H9 (cell line): ENCODE measurements around the gene ODF2. TPM values are rescaled to one million over a fixed set of nuclear protein-coding genes. Genes with fewer than 3 reads are reported as not detected.

Experiments
- DNase-seq: peaks from one replicate; pipeline ENCODE4 v3.0.0-alpha.2; 2017
- H2AFZ ChIP-seq: one replicate; pipeline ENCODE4 v1.6.1; 2013; ENCODE audit warnings: mild to moderate bottlenecking, low read length, control low read depth, moderate library complexity
- H2AK5ac ChIP-seq: 2 replicates; pipeline ENCODE4 v1.6.1; 2013; ENCODE audit warnings: low read length, control low read depth, mixed read lengths; ENCODE audit not compliant: insufficient read length
- H2BK120ac ChIP-seq: one replicate; pipeline ENCODE4 v1.6.1; 2013; ENCODE audit warnings: low read depth, mild to moderate bottlenecking, low read length, control low read depth, inconsistent platforms; ENCODE audit not compliant: poor library complexity, severe bottlenecking
- H2BK12ac ChIP-seq: 2 replicates; pipeline ENCODE4 v1.6.1; 2013; ENCODE audit warnings: low read length, control low read depth, mixed read lengths, low read depth; ENCODE audit not compliant: insufficient read length
- H2BK15ac ChIP-seq: 2 replicates; pipeline ENCODE4 v1.6.1; 2013; ENCODE audit warnings: low read depth, low read length, control low read depth
- H2BK20ac ChIP-seq: one replicate; pipeline ENCODE4 v1.6.1; 2013; ENCODE audit warnings: low read depth, mild to moderate bottlenecking, low read length, control low read depth, inconsistent platforms; ENCODE audit not compliant: poor library complexity, severe bottlenecking
- H2BK5ac ChIP-seq: 2 replicates; pipeline ENCODE4 v1.6.1; 2013; ENCODE audit warnings: low read length, control low read depth, mixed read lengths; ENCODE audit not compliant: insufficient read length
- H3K14ac ChIP-seq: 2 replicates; pipeline ENCODE4 v1.6.1; 2013; ENCODE audit warnings: low read length, control low read depth; ENCODE audit not compliant: insufficient read depth
- H3K18ac ChIP-seq: 2 replicates; pipeline ENCODE4 v1.6.1; 2013; ENCODE audit warnings: low read depth, mild to moderate bottlenecking, mixed read lengths, low read length, control low read depth; ENCODE audit not compliant: insufficient read length
- H3K23ac ChIP-seq: 2 replicates; pipeline ENCODE4 v1.6.1; 2013; ENCODE audit warnings: low read length, control low read depth, mixed read lengths, low read depth; ENCODE audit not compliant: insufficient read length
- H3K23me2 ChIP-seq: 2 replicates; pipeline ENCODE4 v1.6.1; 2013; ENCODE audit warnings: low read depth, mild to moderate bottlenecking, mixed read lengths, low read length, control low read depth; ENCODE audit not compliant: insufficient read length, poor library complexity, severe bottlenecking
- H3K27ac ChIP-seq: 2 replicates; pipeline ENCODE4 v1.5.1; 2013; ENCODE audit warnings: low read length, control low read depth, mixed read lengths, low read depth; ENCODE audit not compliant: insufficient read length
- H3K27me3 ChIP-seq: 2 replicates; pipeline ENCODE4 v1.6.1; 2013; ENCODE audit warnings: low read length, control low read depth, inconsistent platforms; ENCODE audit not compliant: insufficient read depth
- H3K4ac ChIP-seq: 2 replicates; pipeline ENCODE4 v1.6.1; 2013; ENCODE audit warnings: low read depth, mild to moderate bottlenecking, control low read depth, inconsistent platforms, low read length, moderate library complexity
- H3K4me1 ChIP-seq: 2 replicates; pipeline ENCODE4 v1.6.1; 2013; ENCODE audit warnings: low read length, control low read depth, inconsistent platforms; ENCODE audit not compliant: insufficient read depth
- H3K4me2 ChIP-seq: 2 replicates; pipeline ENCODE4 v1.6.1; 2013; ENCODE audit warnings: low read length, control low read depth, mixed read lengths; ENCODE audit not compliant: insufficient read length, insufficient read depth
- H3K56ac ChIP-seq: 2 replicates; pipeline ENCODE4 v1.6.1; 2013; ENCODE audit warnings: low read depth, mild to moderate bottlenecking, mixed read lengths, low read length, control low read depth; ENCODE audit not compliant: insufficient read length
- H3K79me1 ChIP-seq: 2 replicates; pipeline ENCODE4 v1.6.1; 2013; ENCODE audit warnings: low read depth, mild to moderate bottlenecking, moderate library complexity, low read length, control low read depth, inconsistent platforms; ENCODE audit not compliant: insufficient read depth, poor library complexity, severe bottlenecking
- H3K79me2 ChIP-seq: 2 replicates; pipeline ENCODE4 v1.6.1; 2013; ENCODE audit warnings: low read length, control low read depth, inconsistent platforms; ENCODE audit not compliant: insufficient read depth
- H3K9ac ChIP-seq: 2 replicates; pipeline ENCODE4 v1.6.1; 2013; ENCODE audit warnings: low read length, control low read depth, mixed read lengths; ENCODE audit not compliant: insufficient read length; ENCODE audit errors: extremely low read depth
- H3K9me3 ChIP-seq: one replicate; pipeline ENCODE4 v1.6.1; 2013; ENCODE audit warnings: low read depth, low read length, inconsistent platforms; ENCODE audit not compliant: control insufficient read depth
- H3T11ph ChIP-seq: one replicate; pipeline ENCODE4 v1.6.1; 2013; ENCODE audit warnings: mild to moderate bottlenecking, low read length, control low read depth, inconsistent platforms
- H4K20me1 ChIP-seq: one replicate; pipeline ENCODE4 v1.6.1; 2013; ENCODE audit not compliant: control insufficient read depth, insufficient read length, insufficient read depth
- H4K5ac ChIP-seq: 2 replicates; pipeline ENCODE4 v1.6.1; 2013; ENCODE audit warnings: low read depth, mild to moderate bottlenecking, mixed read lengths, low read length, control low read depth; ENCODE audit not compliant: insufficient read length
- H4K8ac ChIP-seq: replicated peaks from 2 replicates; pipeline ENCODE4 v1.6.1; 2013; ENCODE audit warnings: low read length, control low read depth, mixed read lengths, low read depth; ENCODE audit not compliant: insufficient read length
- H4K91ac ChIP-seq: 2 replicates; pipeline ENCODE4 v1.6.1; 2013; ENCODE audit warnings: low read depth, mild to moderate bottlenecking, moderate library complexity, mixed read lengths, low read length, control low read depth; ENCODE audit not compliant: insufficient read length
- H3K27ac Mint-ChIP-seq, 3 experiments: 2 replicates in 2 of 3; 3 replicates in 1 of 3; pipeline ENCODE4 v1.8.0; 2020 to 2021; ENCODE audit warnings: mixed read lengths in 3 of 3, mild to moderate bottlenecking in 1 of 3, moderate library complexity in 1 of 3
- H3K27me3 Mint-ChIP-seq: 2 replicates; pipeline ENCODE4 v1.8.0; 2021; ENCODE audit warnings: low read depth, mild to moderate bottlenecking, moderate library complexity, mixed read lengths
- H3K36me3 Mint-ChIP-seq, 3 experiments: 2 replicates in 2 of 3; 3 replicates in 1 of 3; pipeline ENCODE4 v1.8.0; 2020 to 2021; ENCODE audit warnings: low read depth in 3 of 3, mixed read lengths in 3 of 3; ENCODE audit not compliant: insufficient read depth in 1 of 3
- H3K4me1 Mint-ChIP-seq, 2 experiments: 2 replicates each; pipeline ENCODE4 v1.8.0; 2020; ENCODE audit warnings: mixed read lengths in 2 of 2
- H3K4me3 Mint-ChIP-seq, 2 experiments: 2 replicates in 1 of 2; 3 replicates in 1 of 2; pipeline ENCODE4 v1.8.0; 2020 to 2021; ENCODE audit warnings: mild to moderate bottlenecking in 2 of 2, mixed read lengths in 2 of 2, moderate library complexity in 1 of 2
- H3K9me3 Mint-ChIP-seq, 2 experiments: 2 replicates in 1 of 2; 3 replicates in 1 of 2; pipeline ENCODE4 v1.8.0; 2020; ENCODE audit warnings: mild to moderate bottlenecking in 2 of 2, mixed read lengths in 2 of 2, moderate library complexity in 1 of 2
- WGBS: extraction: QIAGEN DNeasy Blood & Tissue Kit; methylation state at CpG from one replicate; pipeline ENCODE4 v1.1.7; 2013; ENCODE audit warnings: missing lambda C conversion rate, low lambda C conversion rate, mixed read lengths; ENCODE audit not compliant: insufficient read length; ENCODE audit errors: extremely low coverage; 5-methylcytosine and 5-hydroxymethylcytosine counted together
- total RNA-seq: library from RNA; stranded (reverse); gene quantifications from 2 replicates; pipeline ENCODE4 v1.2.1, GENCODE V29; 2021
- TF ChIP-seq, protein P1 (sequence below): fragments of 200-600 bp; sonication (generic); conservative IDR thresholded peaks from 3 replicates; pipeline ENCODE4 v1.8.0; 2021; ENCODE audit warnings: antibody characterized with exemption, mild to moderate bottlenecking

The ODF2 gene
- total RNA-seq, 1 experiment from 2014 or later, result 16.7 TPM

DNA sequence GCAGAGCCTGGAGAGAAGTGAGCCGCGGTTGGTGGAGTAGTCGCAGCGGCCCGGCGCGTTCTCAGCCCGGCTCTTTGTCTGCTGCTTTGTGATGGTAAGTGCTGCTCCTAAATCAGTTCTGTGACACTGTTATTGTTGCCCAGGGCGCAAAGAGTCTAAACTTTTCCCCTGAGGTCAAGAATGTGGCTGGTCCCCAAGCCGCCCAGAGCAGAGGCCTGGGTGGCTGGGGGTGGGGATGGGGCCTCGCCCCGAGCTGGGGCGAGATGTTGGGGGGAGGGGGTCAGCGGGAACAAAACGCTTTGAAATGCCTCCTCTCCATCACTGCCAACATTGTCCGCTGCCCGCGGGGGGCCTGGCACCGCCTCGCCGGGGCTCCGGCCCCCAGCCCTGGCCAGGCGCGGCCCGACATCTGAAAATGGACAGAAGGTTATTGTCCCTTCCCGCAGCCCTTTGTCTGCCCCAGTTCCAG lies 46.8 kb upstream of the ODF2 start:
- no peaks in the 10 kb centered on the region for H3K23me2 ChIP-seq
- H2AK5ac ChIP-seq, result no peak overlapping the region
- no peaks in the 10 kb centered on the region for H3K9me3 ChIP-seq
- DNase-seq, result no peak
- no peak overlapping the region for H3T11ph ChIP-seq
- Mint-ChIP-seq H3K36me3 (no peaks in the 10 kb centered on the region; a peak in 1 of 7 replicates), H3K27me3 (peaks cover 98% of the 10 kb centered on the region), H3K4me3 (peak overlapping the region; percentile 23 to 34; a peak in 2 of 5 replicates), H3K9me3 (peaks cover 0 to 6% of the 10 kb centered on the region in 2 experiments; a peak in 3 of 5 replicates), H3K4me1 (peaks cover 35 to 38% of the 10 kb centered on the region in 2 experiments), H3K27ac (0 out of 7 replicates have a peak overlapping the region, but pooled peaks of 1 of the 3 experiments have one; percentile 55)
- peak overlapping the region; percentile 31 for H3K4me2 ChIP-seq
- no peak overlapping the region for H2BK12ac ChIP-seq
- H4K91ac ChIP-seq, result no peak overlapping the region
- no peaks in the 10 kb centered on the region for H4K20me1 ChIP-seq
- no peak overlapping the region for H3K9ac ChIP-seq
- H2AFZ ChIP-seq, result no peak overlapping the region
- no peak overlapping the region for H3K4ac ChIP-seq
- no peak overlapping the region for H4K8ac ChIP-seq
- no peak overlapping the region for H4K5ac ChIP-seq
- no peak overlapping the region for H3K56ac ChIP-seq
- H3K27me3 ChIP-seq, result peaks cover 58% of the 10 kb centered on the region; the same call in 1 of the 2 replicates
- H2BK20ac ChIP-seq, result no peak overlapping the region
- TF ChIP-seq, protein P1, sequence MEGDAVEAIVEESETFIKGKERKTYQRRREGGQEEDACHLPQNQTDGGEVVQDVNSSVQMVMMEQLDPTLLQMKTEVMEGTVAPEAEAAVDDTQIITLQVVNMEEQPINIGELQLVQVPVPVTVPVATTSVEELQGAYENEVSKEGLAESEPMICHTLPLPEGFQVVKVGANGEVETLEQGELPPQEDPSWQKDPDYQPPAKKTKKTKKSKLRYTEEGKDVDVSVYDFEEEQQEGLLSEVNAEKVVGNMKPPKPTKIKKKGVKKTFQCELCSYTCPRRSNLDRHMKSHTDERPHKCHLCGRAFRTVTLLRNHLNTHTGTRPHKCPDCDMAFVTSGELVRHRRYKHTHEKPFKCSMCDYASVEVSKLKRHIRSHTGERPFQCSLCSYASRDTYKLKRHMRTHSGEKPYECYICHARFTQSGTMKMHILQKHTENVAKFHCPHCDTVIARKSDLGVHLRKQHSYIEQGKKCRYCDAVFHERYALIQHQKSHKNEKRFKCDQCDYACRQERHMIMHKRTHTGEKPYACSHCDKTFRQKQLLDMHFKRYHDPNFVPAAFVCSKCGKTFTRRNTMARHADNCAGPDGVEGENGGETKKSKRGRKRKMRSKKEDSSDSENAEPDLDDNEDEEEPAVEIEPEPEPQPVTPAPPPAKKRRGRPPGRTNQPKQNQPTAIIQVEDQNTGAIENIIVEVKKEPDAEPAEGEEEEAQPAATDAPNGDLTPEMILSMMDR, result no peak
- no peaks in the 10 kb centered on the region for H3K79me2 ChIP-seq
- H2BK120ac ChIP-seq, result no peak overlapping the region
- no peak overlapping the region for H3K27ac ChIP-seq
- H3K18ac ChIP-seq, result no peak overlapping the region
- H2BK15ac ChIP-seq, result no peak overlapping the region
- WGBS, result no CpG with 5 or more reads among the region's 26 CpGs
- H2BK5ac ChIP-seq, result no peak overlapping the region
- no peaks in the 10 kb centered on the region for H3K4me1 ChIP-seq
- no peak overlapping the region for H3K23ac ChIP-seq
- no peaks in the 10 kb centered on the region for H3K79me1 ChIP-seq
- H3K14ac ChIP-seq, result no peak overlapping the region
